ENCODE data around the gene AKAP14.
"Not testable (repeated sequence)": the region's sequence is repeated elsewhere in the genome, so short reads cannot be mapped to it uniquely, and the experiment has no call there.

AKAP14 gene

DNA sequence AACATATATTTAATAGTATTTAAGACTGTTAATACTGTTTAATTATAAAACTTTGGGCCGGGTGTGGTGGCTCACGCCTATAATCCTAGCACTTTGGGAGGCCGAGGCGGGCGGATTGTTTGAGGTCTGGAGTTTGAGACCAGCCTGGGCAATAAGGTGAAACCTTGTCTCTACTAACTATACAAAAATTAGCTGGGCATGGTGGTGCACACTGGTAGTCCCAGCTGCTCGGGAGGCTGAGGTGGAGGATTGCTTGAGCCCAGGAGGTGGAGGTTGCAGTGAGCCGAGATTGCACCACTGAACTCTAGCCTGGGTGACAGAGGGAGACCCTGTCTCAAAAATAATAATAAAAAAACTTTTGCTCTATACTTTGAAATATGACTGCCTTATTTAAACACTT, 26.7 kb downstream of the AKAP14 start:
- not testable (repeated sequence) for DNase-seq (ENCODE audit: low spot score)

DNA sequence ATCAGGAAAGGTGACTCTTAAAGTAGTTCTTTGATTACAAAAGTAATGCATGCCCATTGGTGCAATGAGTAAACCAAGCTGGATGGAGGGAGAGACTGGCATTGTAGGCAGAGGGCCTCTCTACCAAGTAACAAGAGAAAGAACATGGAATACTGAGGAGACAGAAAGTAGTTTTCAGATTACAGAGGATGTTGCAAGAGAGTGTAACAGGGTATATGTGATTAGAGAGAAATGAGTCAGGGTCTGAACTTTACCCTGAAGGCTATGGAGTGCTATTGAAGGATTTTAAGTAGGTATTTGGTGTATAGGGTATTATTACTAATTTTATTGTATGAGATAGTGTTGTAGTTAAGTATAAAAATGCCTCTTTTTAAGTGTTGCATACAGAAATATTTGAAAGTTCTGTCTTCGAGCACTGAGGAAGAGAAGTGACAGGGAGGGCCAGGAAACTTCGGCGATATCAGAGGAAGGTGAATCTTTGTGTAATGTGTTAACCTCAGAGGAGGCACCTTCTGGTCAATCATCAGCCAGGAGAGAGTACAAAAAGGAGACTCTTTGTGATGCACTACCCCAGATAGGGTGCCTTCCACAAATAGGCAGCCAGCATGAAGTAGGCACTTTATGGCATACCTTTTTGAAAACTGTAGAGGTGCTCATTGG, 39.7 kb downstream of the AKAP14 start:
- DNase-seq (ENCODE audit: low spot score), result peak; percentile 48

DNA sequence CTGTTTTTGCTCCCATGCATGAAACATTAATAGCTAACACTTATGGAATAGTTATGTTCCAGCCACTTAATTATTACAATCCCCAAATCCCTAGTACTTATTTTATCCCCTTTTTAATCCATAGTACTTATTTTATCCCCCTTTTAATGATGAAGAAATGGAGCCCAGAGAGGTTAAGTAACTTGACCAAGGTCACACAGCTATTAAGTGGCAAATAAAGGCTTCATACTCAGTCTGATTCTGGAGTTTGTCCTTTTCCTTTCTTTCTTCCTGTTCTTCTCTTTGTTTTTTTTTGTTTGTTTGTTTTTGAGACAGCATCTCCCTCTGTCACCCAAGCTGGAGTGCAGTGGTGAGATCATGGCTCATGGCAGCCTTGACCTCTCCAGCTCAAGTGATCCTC, 45.6 kb downstream of the AKAP14 start:
- DNase-seq (ENCODE audit: low spot score), result no peak

- DNase-seq (ENCODE audit: low spot score), result no peak
Observed at GRCh38 chrX:119942173-119942819, 46.6 kb downstream of the AKAP14 start.

DNA sequence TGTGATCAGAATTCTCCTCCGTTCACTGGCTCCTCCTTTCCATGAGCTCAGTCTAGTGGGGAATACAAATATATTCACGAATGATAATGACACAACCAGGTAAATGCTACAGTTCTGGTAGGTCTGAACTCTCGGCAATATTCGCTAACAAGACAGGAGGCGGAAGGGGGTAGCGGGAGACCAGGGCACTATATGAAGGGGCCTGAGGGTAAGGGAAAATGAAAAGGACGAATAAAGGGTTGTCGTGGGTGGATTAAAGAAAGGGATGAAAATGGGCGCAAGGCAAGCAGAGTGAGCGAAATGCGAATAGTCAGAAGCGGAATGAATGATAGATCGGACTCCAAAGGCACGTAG, 47.1 kb downstream of the AKAP14 start:
- DNase-seq (ENCODE audit: low spot score), result no peak

- peak; percentile 67 for DNase-seq (ENCODE audit: low spot score)
Observed at GRCh38 chrX:119943185-119943988, 47.7 kb downstream of the AKAP14 start, which contains the start of gene NKAP. Gene NKAP, minus strand, starts transcription at chrX:119943751. Its CDS starts 146 bp downstream, at chrX:119943605.

- DNase-seq (ENCODE audit: low spot score), result no peak
Observed at GRCh38 chrX:119945481-119945880, 49.8 kb downstream of the AKAP14 start.

- no peak for DNase-seq (ENCODE audit: low spot score)
Observed at GRCh38 chrX:119948381-119948780, 52.7 kb downstream of the AKAP14 start.

GRCh38 chrX:119954374-119954773, 58.7 kb downstream of the AKAP14 start:
- DNase-seq (ENCODE audit: low spot score), result no peak

GRCh38 chrX:119955807-119956570, 60.3 kb downstream of the AKAP14 start:
- DNase-seq (ENCODE audit: low spot score), result not testable (repeated sequence)

DNA sequence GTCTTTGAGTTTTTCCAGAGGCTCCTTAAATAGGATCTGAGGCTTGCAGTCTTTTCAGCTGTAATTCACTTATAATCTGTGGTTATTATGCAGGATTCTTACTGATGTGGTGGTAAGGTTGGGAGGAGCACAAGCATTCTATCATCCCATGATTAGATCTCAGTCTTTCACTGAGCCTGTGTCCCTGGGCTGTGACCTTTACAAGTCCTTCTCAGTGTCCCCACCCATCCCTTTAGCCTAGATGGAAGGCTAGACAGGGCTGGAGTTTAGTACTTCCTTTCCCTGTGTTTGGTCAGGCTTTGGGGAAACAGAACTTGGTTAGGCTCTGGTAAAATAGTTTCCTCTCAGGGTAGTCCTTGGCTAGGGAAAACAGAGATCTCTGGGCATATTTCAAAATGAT, 64.9 kb downstream of the AKAP14 start:
- no peak for DNase-seq (ENCODE audit: low spot score)

DNA sequence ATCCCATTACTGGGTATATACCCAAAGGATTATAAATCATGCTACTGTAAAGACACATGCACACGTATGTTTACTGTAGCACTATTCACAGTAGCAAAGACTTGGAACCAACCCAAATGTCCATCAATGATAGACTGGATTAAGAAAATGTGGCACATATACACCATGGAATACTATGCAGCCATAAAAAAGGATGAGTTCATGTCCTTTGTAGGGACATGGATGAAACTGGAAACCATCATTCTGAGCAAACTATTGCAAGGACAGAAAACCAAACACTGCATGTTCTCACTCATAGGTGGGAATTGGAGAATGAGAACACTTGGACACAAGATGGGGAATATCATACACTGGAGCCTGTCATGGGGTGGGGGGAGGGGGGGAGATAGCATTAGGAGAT, 71.1 kb downstream of the AKAP14 start:
- not testable (repeated sequence) for DNase-seq (ENCODE audit: low spot score)

All from HuH-7 (cell line).